SK-N-SH (cell line): Measurements from ENCODE around the gene ECEL1.

Experiments used
- CTCF ChIP-seq: fragments of 200-600 bp; sonication (generic); IDR thresholded peaks from 2 replicates; pipeline ENCODE4 v1.6.1; 2017; ENCODE audit warnings: antibody characterized with exemption, mild to moderate bottlenecking, moderate library complexity
- ELF1 ChIP-seq: IDR thresholded peaks from 2 replicates; pipeline ENCODE4 v1.4.0; 2012
- EP300 ChIP-seq, 2 experiments: IDR thresholded peaks; 2 replicates each; pipeline versions ENCODE4 v1.4.0 to v1.6.1; 2012; ENCODE audit warnings: borderline replicate concordance in 1 of 2, low read depth in 1 of 2, low read length in 1 of 2
- FOXJ3 ChIP-seq: sonication (generic); formaldehyde crosslinking; IDR thresholded peaks from 2 replicates; pipeline ENCODE4 v1.5.1; 2020; ENCODE audit warnings: mild to moderate bottlenecking, missing genetic modification reagents
- MAX ChIP-seq: IDR thresholded peaks from 2 replicates; pipeline ENCODE4 v1.4.0; 2012; ENCODE audit warnings: low read depth
- NFIC ChIP-seq: IDR thresholded peaks from 2 replicates; pipeline ENCODE4 v1.4.0; 2012; ENCODE audit warnings: borderline replicate concordance
- NRF1 ChIP-seq: IDR thresholded peaks from 2 replicates; pipeline ENCODE4 v1.6.1; 2012; ENCODE audit warnings: low read depth, mild to moderate bottlenecking, low read length
- POLR2AphosphoS5 ChIP-seq: IDR thresholded peaks from 2 replicates; pipeline ENCODE4 v1.6.1; 2012; ENCODE audit warnings: low read depth, low read length
- REST ChIP-seq: IDR thresholded peaks from 2 replicates; pipeline ENCODE4 v1.6.1; 2012; ENCODE audit warnings: mild to moderate bottlenecking, low read depth, low read length, moderate library complexity
- RXRA ChIP-seq: IDR thresholded peaks from 2 replicates; pipeline ENCODE4 v1.4.0; 2012; ENCODE audit warnings: low read depth, mild to moderate bottlenecking, borderline replicate concordance
- TAF1 ChIP-seq: IDR thresholded peaks from 2 replicates; pipeline ENCODE4 v1.6.1; 2012; ENCODE audit warnings: low read depth, mild to moderate bottlenecking, low read length, moderate library complexity, borderline replicate concordance
- USF1 ChIP-seq: IDR thresholded peaks from 2 replicates; pipeline ENCODE4 v1.4.0; 2012; ENCODE audit warnings: low read depth, borderline replicate concordance
- YY1 ChIP-seq: IDR thresholded peaks from 2 replicates; pipeline ENCODE4 v1.4.0; 2012; ENCODE audit warnings: low read depth, mild to moderate bottlenecking

GRCh38 chr2:232503809-232504323 is 16.2 kb upstream of the ECEL1 start:
- TF ChIP-seq CTCF (no peak), TAF1 (no peak), MAX (no peak), NRF1 (no peak), NFIC (no peak), YY1 (no peak), EP300 (IDR thresholded peaks at IDR 0.05; ENCODE audit: borderline replicate concordance in 1 of 2, low read depth in 1 of 2, low read length in 1 of 2) (no peak), FOXJ3 (CRISPR knock-in tag) (no peak), ELF1 (no peak), POLR2AphosphoS5 (no peak), REST (no peak), RXRA (no peak), USF1 (no peak)
